ENCODE data around the gene GNGT2.

GRCh38 chr17:49240619-49241018, 30.2 kb upstream of the GNGT2 start:
- TF ChIP-seq CTCF (IDR thresholded peaks at IDR 0.05) (no peak), POLR2A (IDR thresholded peaks at IDR 0.05) (no peak)
